Activated naive CD4-positive, alpha-beta T cell treated with anti-CD3 and anti-CD28 coated beads, Interleukin-2, amount 50 U/mL, for 72 hours (primary cell): ENCODE data around the gene GPN1. TPM values are rescaled to one million over a fixed set of nuclear protein-coding genes. Genes with fewer than 3 reads are reported as not detected.
"Not testable (repeated sequence)": the region's sequence is repeated elsewhere in the genome, so short reads cannot be mapped to it uniquely, and the experiment has no call there.

Source experiments
- ATAC-seq, 2 donors: fragments of 150-1000 bp; cut with Tn5 transposase; 2 replicates each; pipeline ENCODE4 v1.10.0; 2021; ENCODE audit warnings: mild to moderate bottlenecking in 2 of 2, moderate library complexity in 2 of 2
- DNase-seq, 2 donors: peaks; one replicate each; pipeline ENCODE4 v3.0.0; 2021 to 2022; ENCODE audit warnings: low spot score in 2 of 2
- H3K27ac Mint-ChIP-seq, 2 donors: one replicate each; pipeline ENCODE4 v1.8.0; 2022; ENCODE audit warnings: mild to moderate bottlenecking in 2 of 2, mixed read lengths in 2 of 2
- H3K36me3 Mint-ChIP-seq, 2 donors: one replicate each; pipeline ENCODE4 v1.8.0; 2022; ENCODE audit warnings: mixed read lengths in 2 of 2
- H3K9me3 Mint-ChIP-seq, 2 donors: one replicate each; pipeline ENCODE4 v1.8.0; 2022; ENCODE audit warnings: mixed read lengths in 2 of 2
- total RNA-seq, 2 donors: library from RNA; stranded (reverse); gene quantifications; one replicate each; pipeline ENCODE4 v1.2.3, GENCODE V29; 2022

The GPN1 gene
- total RNA-seq, 2 donors from 2014 or later = 38.9 to 43.0 TPM

- Mint-ChIP-seq H3K27ac (peak overlapping the region in 1 of 2 donors; percentile 40), H3K36me3 (peaks cover 14 to 15% of the 10 kb centered on the region in 2 donors)
- not testable (repeated sequence) for H3K9me3 Mint-ChIP-seq, ATAC-seq, DNase-seq
Observed at GRCh38 chr2:27685006-27685405, 56.2 kb downstream of the GPN1 start.

- H3K27ac Mint-ChIP-seq = no peak overlapping the region
- DNase-seq (no peak), ATAC-seq (no peak)
- H3K36me3 Mint-ChIP-seq = peaks cover 14 to 15% of the 10 kb centered on the region in 2 donors
- H3K9me3 Mint-ChIP-seq = no peaks in the 10 kb centered on the region
Observed at GRCh38 chr2:27685577-27685976, 56.7 kb downstream of the GPN1 start.

DNA sequence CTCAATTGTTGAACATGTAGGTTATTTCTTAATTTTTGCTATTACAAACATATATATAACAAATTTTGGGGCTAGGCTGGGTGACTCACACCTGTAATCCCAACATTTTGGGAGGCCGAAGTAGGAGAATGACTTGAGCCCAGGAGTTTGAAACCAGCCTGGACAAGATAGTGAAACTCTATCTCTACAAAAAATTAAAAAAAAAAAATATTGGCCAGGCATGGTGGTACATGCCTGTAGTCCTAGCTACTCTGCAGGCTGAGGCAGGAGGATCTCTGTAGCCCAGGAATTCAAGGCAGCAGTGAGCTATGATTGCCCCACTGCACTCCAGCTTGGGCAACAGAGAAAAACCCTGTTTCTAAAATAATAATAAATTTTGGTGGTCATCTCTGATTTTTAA is 58.4 kb downstream of the GPN1 start:
- ATAC-seq (no peak), DNase-seq (no peak)
- H3K27ac Mint-ChIP-seq = no peak overlapping the region
- H3K9me3 Mint-ChIP-seq = no peaks in the 10 kb centered on the region
- peaks cover 8 to 15% of the 10 kb centered on the region in 2 donors for H3K36me3 Mint-ChIP-seq

GRCh38 chr2:27689424-27689823 is 60.6 kb downstream of the GPN1 start:
- DNase-seq (no peak), ATAC-seq (no peak)
- peaks cover 7 to 8% of the 10 kb centered on the region in 2 donors for H3K36me3 Mint-ChIP-seq
- H3K9me3 Mint-ChIP-seq = no peaks in the 10 kb centered on the region
- H3K27ac Mint-ChIP-seq = no peak overlapping the region

GRCh38 chr2:27690052-27690451 is 61.2 kb downstream of the GPN1 start:
- Mint-ChIP-seq H3K9me3 (no peaks in the 10 kb centered on the region), H3K27ac (no peak overlapping the region), H3K36me3 (peaks cover under 1 to 1% of the 10 kb centered on the region in 2 donors)
- DNase-seq (no peak), ATAC-seq (no peak)

DNA sequence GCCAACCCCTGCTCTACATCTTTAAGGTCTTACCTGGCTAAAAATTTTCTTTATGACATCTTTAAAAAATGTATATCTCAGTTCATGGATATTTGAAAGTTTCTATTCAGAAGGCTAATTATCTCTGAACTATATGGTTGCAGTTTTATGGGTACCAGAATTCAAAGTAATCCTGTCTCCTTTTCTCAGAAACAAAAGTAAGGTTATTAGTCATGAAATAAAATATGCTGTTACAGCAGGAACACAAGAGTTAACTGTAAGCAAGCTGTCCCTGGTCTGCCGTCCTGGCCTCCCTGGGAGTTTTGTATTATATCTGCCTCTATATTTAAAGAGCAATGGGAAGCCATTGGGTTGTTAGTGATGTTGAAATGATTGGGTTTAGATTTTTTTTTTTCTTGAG is 68.8 kb downstream of the GPN1 start:
- no peak for DNase-seq
- ATAC-seq = peak in 1 of 2 donors; percentile 40
- Mint-ChIP-seq H3K36me3 (peaks cover 0 to 6% of the 10 kb centered on the region in 2 donors), H3K9me3 (no peaks in the 10 kb centered on the region), H3K27ac (peak overlapping the region in 1 of 2 donors; percentile 48)

Other genes with a start within 250 kb of the GPN1 start
- 10 to 100 TPM; 10.7 to 12.4 TPM for gene ZNF513, start 248.3 kb upstream of the GPN1 start, total RNA-seq
- 100 to 1,000 TPM; 122 to 127 TPM for gene PPM1G, start 219.5 kb upstream of the GPN1 start, total RNA-seq
- 10 to 100 TPM; 76.0 to 80.8 TPM for gene NRBP1, start 200.4 kb upstream of the GPN1 start, total RNA-seq
- 1 to 10 TPM; 7.9 to 8.3 TPM for gene KRTCAP3, start 186.7 kb upstream of the GPN1 start, total RNA-seq
- 10 to 100 TPM; 15.8 to 16.4 TPM for gene IFT172, start 139.3 kb upstream of the GPN1 start, total RNA-seq
- not detected for gene FNDC4, start 133.8 kb upstream of the GPN1 start, total RNA-seq
- not detected for gene GCKR, start 132.2 kb upstream of the GPN1 start, total RNA-seq
- 10 to 100 TPM; 38.0 to 40.6 TPM for gene ZNF512, start 46.0 kb upstream of the GPN1 start, total RNA-seq
- gene CCDC121, start within 50 bp of the GPN1 start, total RNA-seq = under 1 TPM in 1 of 2 donors, not detected in 1; 0.19 TPM
- 10 to 100 TPM; 30.3 to 35.7 TPM for gene SUPT7L, start 34.6 kb downstream of the GPN1 start, total RNA-seq
- gene SLC4A1AP, start 34.8 kb downstream of the GPN1 start, total RNA-seq = 10 to 100 TPM; 23.9 to 28.1 TPM
- gene MRPL33, start 142.7 kb downstream of the GPN1 start, total RNA-seq = 10 to 100 TPM; 61.7 to 70.5 TPM